ENCODE results near the gene PACSIN1. TPM values are rescaled to one million over a fixed set of nuclear protein-coding genes. Genes with fewer than 3 reads are reported as not detected.

PACSIN1 gene
- total and polyA plus RNA-seq, 10 of the 15 experiments (the other 5 are each of a cell fraction or from before 2014, with no cell fraction given), result 0.50 to 9.4 (median 2.8) TPM

DNA sequence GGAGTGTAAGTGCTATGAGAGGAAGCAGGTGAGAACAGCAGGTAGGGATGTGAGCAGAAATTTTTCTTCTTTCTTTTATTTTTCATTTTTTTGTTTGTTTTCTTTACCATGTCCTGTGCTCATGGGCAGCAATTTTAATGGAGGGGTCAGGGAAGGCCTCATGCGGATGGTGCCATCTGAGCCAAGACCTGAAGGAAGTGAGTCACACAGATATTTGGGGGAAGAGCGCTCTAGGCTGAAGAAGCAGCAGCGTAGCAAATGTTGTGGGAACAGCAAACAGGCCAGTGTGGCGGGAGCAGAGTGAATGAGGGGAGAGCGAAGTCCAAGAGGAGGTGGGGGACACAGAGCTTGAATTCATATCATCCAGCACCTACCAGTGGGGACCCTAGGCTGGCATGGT, 77.5 kb downstream of the PACSIN1 start (continued):
- TF ChIP-seq SKIL (IDR thresholded peaks at IDR 0.05; ENCODE audit: low read depth, poor library complexity, severe bottlenecking) (no peak), KDM1A (IDR thresholded peaks at IDR 0.05; ENCODE audit: borderline replicate concordance) (no peak), SREBF2 (IDR thresholded peaks at IDR 0.05; ENCODE audit: low read length) (no peak), CEBPZ (IDR thresholded peaks at IDR 0.05; ENCODE audit: low read depth, low read length) (no peak), NFYA (IDR thresholded peaks at IDR 0.05; ENCODE audit: borderline replicate concordance, low read depth, low read length) (no peak), CHD1 (IDR thresholded peaks at IDR 0.05; ENCODE audit: low read depth, low read length) (no peak), SPI1 (IDR thresholded peaks at IDR 0.05; ENCODE audit: borderline replicate concordance, insufficient read depth, low read depth, low read length) (no peak), ATF3 (IDR thresholded peaks at IDR 0.05; ENCODE audit: borderline replicate concordance, extremely low read depth, low read depth, low read length) (no peak), MLLT1 (IDR thresholded peaks at IDR 0.05) (no peak), NFIC (IDR thresholded peaks at IDR 0.05; ENCODE audit: low read depth, low read length) (no peak), PAX5 (IDR thresholded peaks at IDR 0.05; ENCODE audit: borderline replicate concordance, low read depth, low read length) (no peak), CHD2 (IDR thresholded peaks at IDR 0.05; ENCODE audit: borderline replicate concordance, low read depth, low read length) (no peak), ZNF384 (IDR thresholded peaks at IDR 0.05; ENCODE audit: borderline replicate concordance, low read depth, low read length) (no peak)

Data from GM12878 (cell line).